Measurements from ENCODE around the gene PRKN.

PRKN gene

GRCh38 chr6:161299726-161300125 lies 1427.8 kb downstream of the PRKN start:
- in situ Hi-C loops (cut with MboI; ENCODE audit: low pct_unique_long_range_greater_than_20kb, low sequenced_read_pairs, unreplicated experiment) = no loop called here
- DNase-seq (ENCODE audit: low spot score) = no peak
- no peak for TF ChIP-seq CTCF (IDR thresholded peaks at IDR 0.05; ENCODE audit: extremely low read depth, insufficient read depth, missing control alignments)
